Panc1 (cell line): ENCODE measurements around the gene CARM1. TPM values are rescaled to one million over a fixed set of nuclear protein-coding genes. Genes with fewer than 3 reads are reported as not detected.

Source experiments
- ATAC-seq: fragments of 200-7000 bp; cut with Tn5 transposase; 2 replicates; pipeline ENCODE4 v1.9.1; 2020; ENCODE audit warnings: mild to moderate bottlenecking, moderate library complexity
- BruUV-seq: library from RNA; stranded (reverse); fragments of 400-500 nt; replicated peaks from 2 replicates; lab custom pipeline; 2021; lab: Mats Ljungman, UMichigan
- CTCF ChIA-PET: fragments of 300-600 bp; sonication (Branson Sonifier 250); formaldehyde crosslinking; loops from one replicate; lab custom pipeline; 2022; ENCODE audit warnings: antibody characterized with exemption; lab: Charles Lee
- POLR2A ChIA-PET: fragments of 300-600 bp; sonication (Branson Sonifier 250); formaldehyde crosslinking; loops from one replicate; lab custom pipeline; 2022; ENCODE audit warnings: antibody characterized with exemption; lab: Charles Lee
- DNase-seq: peaks from one replicate; pipeline ENCODE4 v3.0.0-alpha.2; 2010; ENCODE audit warnings: low read depth, low spot score
- H3K27ac ChIP-seq: 2 replicates; pipeline ENCODE4 v1.5.1; 2011; ENCODE audit warnings: mild to moderate bottlenecking, low read length, inconsistent platforms
- H3K27me3 ChIP-seq: fragments of 200-500 bp; sonication (Bioruptor generic); 2 replicates; pipeline ENCODE4 v1.6.0; 2014; ENCODE audit warnings: low read length, inconsistent platforms; ENCODE audit not compliant: control insufficient read depth, insufficient read depth
- H3K36me3 ChIP-seq: fragments of 200-500 bp; sonication (Bioruptor generic); 2 replicates; pipeline ENCODE4 v1.5.1; 2014; ENCODE audit warnings: inconsistent platforms, mild to moderate bottlenecking, low read length, moderate library complexity; ENCODE audit not compliant: control insufficient read depth, insufficient read depth
- H3K4me1 ChIP-seq: 2 replicates; pipeline ENCODE4 v1.5.1; 2011; ENCODE audit warnings: inconsistent platforms, mild to moderate bottlenecking, low read length, moderate library complexity; ENCODE audit not compliant: control insufficient read depth, insufficient read depth
- H3K4me3 ChIP-seq, 2 experiments: 2 replicates each; pipeline ENCODE4 v1.5.1; 2011 to 2012; ENCODE audit warnings: low read depth in 2 of 2, low read length in 2 of 2, mild to moderate bottlenecking in 2 of 2, inconsistent platforms in 1 of 2, moderate library complexity in 1 of 2
- H3K9me3 ChIP-seq: fragments of 200-500 bp; sonication (Bioruptor generic); 2 replicates; pipeline ENCODE4 v1.5.1; 2014; ENCODE audit warnings: low read depth, mild to moderate bottlenecking, inconsistent platforms, low read length, moderate library complexity; ENCODE audit not compliant: control insufficient read depth, insufficient read depth
- CTCF ChIP-seq: fragments of 450-650 bp; IDR thresholded peaks from 2 replicates; pipeline ENCODE4 v1.5.1; 2017; ENCODE audit warnings: mild to moderate bottlenecking
- POLR2AphosphoS5 ChIP-seq: IDR thresholded peaks from 2 replicates; pipeline ENCODE4 v1.6.1; 2012; ENCODE audit warnings: mild to moderate bottlenecking, low read depth, low read length, moderate library complexity
- REST ChIP-seq, 2 experiments: IDR thresholded peaks; 2 replicates each; pipeline ENCODE4 v1.6.1; 2011 to 2012; ENCODE audit warnings: low read depth in 2 of 2, control low read depth in 1 of 2, low read length in 1 of 2, mild to moderate bottlenecking in 1 of 2, moderate library complexity in 1 of 2; ENCODE audit not compliant: insufficient read depth in 1 of 2
- SIN3A ChIP-seq: IDR thresholded peaks from 2 replicates; pipeline ENCODE4 v1.6.1; 2012; ENCODE audit warnings: low read depth, mild to moderate bottlenecking, low read length, moderate library complexity, borderline replicate concordance; ENCODE audit not compliant: insufficient read depth
- TCF7L2 ChIP-seq: IDR thresholded peaks from 2 replicates; pipeline ENCODE4 v1.6.1; 2011; ENCODE audit warnings: mild to moderate bottlenecking, low read depth, low read length, inconsistent platforms
- in situ Hi-C: cut with HindIII; loops from 2 replicates; pipeline ENCODE4 v1.10.0; 2016; ENCODE audit warnings: low sequenced_read_pairs, low pct_unique_long_range_greater_than_20kb
- intact Hi-C: fragments of 100-400 bp; cut with micrococcal nuclease; formaldehyde crosslinking; loops from one replicate; pipeline ENCODE4 v1.10.0; 2022; ENCODE audit not compliant: unreplicated experiment
- total RNA-seq: library from RNA; stranded (reverse); gene quantifications from one replicate; pipeline ENCODE4 v1.2.1, GENCODE V29; 2021; ENCODE audit not compliant: unreplicated experiment

The CARM1 gene
- total RNA-seq, 1 experiment from 2014 or later: 44.9 TPM

GRCh38 chr19:10848230-10848856 lies 23.0 kb upstream of the CARM1 start, which contains the start of gene C19orf38:
C19orf38 (plus strand) TSS chr19:10848415; CDS start chr19:10848509, 94 bp downstream.
- H3K27me3 ChIP-seq: no peaks in the 10 kb centered on the region
- POLR2A ChIA-PET: no interaction called here
- H3K9me3 ChIP-seq: no peaks in the 10 kb centered on the region
- no peaks in the 10 kb centered on the region for H3K36me3 ChIP-seq
- ATAC-seq (no peak), DNase-seq (no peak)
- H3K27ac ChIP-seq: no peak within 1 kb of the TSS
- BruUV-seq: no TSS peak
- in situ Hi-C loops: no loop called here
- CTCF ChIA-PET: interaction anchor here (1.0 kb wide), 1 partner anchor 10 kb away, joined by 4 read pairs; no protein-coding TSS in a partner anchor
- TF ChIP-seq CTCF (no peak), TCF7L2 (no peak), POLR2AphosphoS5 (no peak), REST (IDR thresholded peaks at IDR 0.05; ENCODE audit: insufficient read depth in 1 of 2, low read depth in 2 of 2, low read length in 1 of 2) (no peak), SIN3A (no peak)
- no peaks in the 10 kb centered on the region for H3K4me1 ChIP-seq
- H3K4me3 ChIP-seq: no peak within 1 kb of the TSS
- intact Hi-C loops: no loop called here

- intact Hi-C loops (no loop called here), in situ Hi-C loops (no loop called here)
- no peaks in the 10 kb centered on the region for H3K4me1 ChIP-seq
- POLR2A ChIA-PET: no interaction called here
- TF ChIP-seq REST (IDR thresholded peaks at IDR 0.05; ENCODE audit: insufficient read depth in 1 of 2, low read depth in 2 of 2, low read length in 1 of 2): no peak
- TF ChIP-seq TCF7L2: no peak
- no peak for TF ChIP-seq SIN3A
- no peak for TF ChIP-seq CTCF
- no peak for TF ChIP-seq POLR2AphosphoS5
- DNase-seq: no peak
- no peaks in the 10 kb centered on the region for H3K27me3 ChIP-seq
- no peaks in the 10 kb centered on the region for H3K36me3 ChIP-seq
- H3K9me3 ChIP-seq: no peaks in the 10 kb centered on the region
- BruUV-seq: no TSS peak
- CTCF ChIA-PET: no interaction called here
- H3K27ac ChIP-seq: no peak overlapping the region
- no peak overlapping the region for H3K4me3 ChIP-seq
- ATAC-seq: no peak
Observed at GRCh38 chr19:10850631-10851030, 20.7 kb upstream of the CARM1 start.
